BLaER1 treated with 17β-estradiol and CSF1 and Interleukin-3, amounts not matched to agents 10 nM and 100 nM (cell line): ENCODE results near the gene KIRREL2.
A peak's percentile ranks its signal among the peaks of the same experiment; 100 is the strongest.
"Not testable (repeated sequence)": the region's sequence is repeated elsewhere in the genome, so short reads cannot be mapped to it uniquely, and the experiment has no call there.

Experiments used
- H3K27ac ChIP-seq, 11 experiments: shearing (Covaris generic); formaldehyde crosslinking; 2 replicates each; pipeline ENCODE4 v1.8.1; 2022
- H3K27me3 ChIP-seq, 11 experiments: shearing (Covaris generic); formaldehyde crosslinking; 2 replicates each; pipeline ENCODE4 v1.8.1; 2022
- H3K36me3 ChIP-seq, 11 experiments: shearing (Covaris generic); formaldehyde crosslinking; 2 replicates each; pipeline ENCODE4 v1.8.1; 2022
- H3K4me1 ChIP-seq, 10 experiments: shearing (Covaris generic); formaldehyde crosslinking; 2 replicates each; pipeline ENCODE4 v1.8.1; 2022
- H3K4me2 ChIP-seq, 11 experiments: shearing (Covaris generic); formaldehyde crosslinking; 2 replicates each; pipeline ENCODE4 v1.8.1; 2022
- H3K4me3 ChIP-seq, 10 experiments: shearing (Covaris generic); formaldehyde crosslinking; 2 replicates each; pipeline ENCODE4 v1.8.1; 2022
- H3K9ac ChIP-seq, 11 experiments: shearing (Covaris generic); formaldehyde crosslinking; 2 replicates each; pipeline ENCODE4 v1.8.1; 2022
- H3K9me3 ChIP-seq, 11 experiments: shearing (Covaris generic); formaldehyde crosslinking; replicated peaks in 1 of 11; 2 replicates each; pipeline ENCODE4 v1.8.1; 2022
- H4K20me1 ChIP-seq, 11 experiments: shearing (Covaris generic); formaldehyde crosslinking; 2 replicates each; pipeline ENCODE4 v1.8.1; 2022
- Cebpa-rat ChIP-seq, 11 experiments: shearing (Covaris generic); IDR thresholded peaks; 2 replicates each; pipeline ENCODE4 v1.8.1; 2022

The KIRREL2 gene

GRCh38 chr19:35909684-35910035 is 52.9 kb downstream of the KIRREL2 start:
- H3K27me3 ChIP-seq, result no peaks in the 10 kb centered on the region
- no peaks in the 10 kb centered on the region for H4K20me1 ChIP-seq
- no peaks in the 10 kb centered on the region for H3K9me3 ChIP-seq
- peak overlapping the region; percentile 85 to 99 (median 97) for H3K27ac ChIP-seq
- TF ChIP-seq Cebpa-rat (IDR thresholded peaks at IDR 0.05), result no peak
- peak overlapping the region in 7 of 10 experiments; percentile 29 to 58 (median 43); a peak in 11 of 20 replicates for H3K4me3 ChIP-seq
- peak overlapping the region; percentile 72 to 90 (median 86) for H3K9ac ChIP-seq
- peaks cover 65 to 99% (median 91%) of the 10 kb centered on the region in 10 experiments for H3K4me1 ChIP-seq
- H3K4me2 ChIP-seq, result peak overlapping the region; percentile 87 to 100 (median 97)
- peaks cover 0 to 29% (median 0%) of the 10 kb centered on the region in 11 experiments; a peak in 5 of 22 replicates for H3K36me3 ChIP-seq

GRCh38 chr19:35910355-35910754 is 53.6 kb downstream of the KIRREL2 start:
- Histone ChIP-seq H3K36me3 (peaks cover 0 to 24% (median 0%) of the 10 kb centered on the region in 11 experiments; a peak in 5 of 22 replicates), H3K9ac (peak overlapping the region; percentile 72 to 90 (median 86); a peak in 18 of 22 replicates), H3K4me1 (peaks cover 58 to 99% (median 88%) of the 10 kb centered on the region in 10 experiments), H3K4me2 (peak overlapping the region; percentile 87 to 100 (median 97)), H3K27ac (peak overlapping the region; percentile 85 to 99 (median 97); a peak in 21 of 22 replicates)
- H3K27me3 ChIP-seq, H3K9me3 ChIP-seq, H4K20me1 ChIP-seq, H3K4me3 ChIP-seq: not testable (repeated sequence)

GRCh38 chr19:35911173-35911572 is 54.5 kb downstream of the KIRREL2 start:
- Histone ChIP-seq H3K4me1 (peaks cover 56 to 99% (median 84%) of the 10 kb centered on the region in 10 experiments), H3K4me3 (no peak overlapping the region), H3K9me3 (no peaks in the 10 kb centered on the region), H3K9ac (peak overlapping the region in 5 of 11 experiments; percentile 9 to 64 (median 28); a peak in 4 of 22 replicates), H4K20me1 (no peaks in the 10 kb centered on the region), H3K36me3 (peaks cover 0 to 16% (median 0%) of the 10 kb centered on the region in 11 experiments; a peak in 5 of 22 replicates), H3K4me2 (peak overlapping the region; percentile 10 to 100 (median 97); a peak in 18 of 22 replicates), H3K27me3 (no peaks in the 10 kb centered on the region), H3K27ac (peak overlapping the region; percentile 10 to 99 (median 97); a peak in 20 of 22 replicates)
- TF ChIP-seq Cebpa-rat (IDR thresholded peaks at IDR 0.05), result no peak

GRCh38 chr19:35911790-35912189 is 55.1 kb downstream of the KIRREL2 start:
- Histone ChIP-seq H3K4me1 (peaks cover 52 to 99% (median 80%) of the 10 kb centered on the region in 10 experiments), H3K9me3 (no peaks in the 10 kb centered on the region), H4K20me1 (no peaks in the 10 kb centered on the region), H3K27ac (peak overlapping the region in 10 of 11 experiments; percentile 1 to 99 (median 98); a peak in 17 of 22 replicates), H3K9ac (peak overlapping the region in 5 of 11 experiments; percentile 9 to 64 (median 28); a peak in 6 of 22 replicates), H3K4me3 (no peak overlapping the region), H3K36me3 (peaks cover 0 to 10% (median 0%) of the 10 kb centered on the region in 11 experiments; a peak in 4 of 22 replicates), H3K27me3 (no peaks in the 10 kb centered on the region), H3K4me2 (peak overlapping the region; percentile 4 to 100 (median 97); a peak in 19 of 22 replicates)
- no peak for TF ChIP-seq Cebpa-rat (IDR thresholded peaks at IDR 0.05)

GRCh38 chr19:35913589-35913988 is 56.9 kb downstream of the KIRREL2 start:
- no peaks in the 10 kb centered on the region for H3K9me3 ChIP-seq
- H3K4me3 ChIP-seq, result peak overlapping the region in 1 of 10 experiments; percentile 2; a peak in 1 of 20 replicates
- H3K9ac ChIP-seq, result peak overlapping the region in 4 of 11 experiments; percentile 34 to 73 (median 66); a peak in 7 of 22 replicates
- peak overlapping the region in 5 of 11 experiments; percentile 19 to 99 (median 97); a peak in 8 of 22 replicates for H3K27ac ChIP-seq
- no peak for TF ChIP-seq Cebpa-rat (IDR thresholded peaks at IDR 0.05)
- H4K20me1 ChIP-seq, result no peaks in the 10 kb centered on the region
- H3K4me2 ChIP-seq, result peak overlapping the region in 8 of 11 experiments; percentile 1 to 100 (median 74); a peak in 14 of 22 replicates
- H3K36me3 ChIP-seq, result no peaks in the 10 kb centered on the region
- H3K27me3 ChIP-seq, result no peaks in the 10 kb centered on the region
- H3K4me1 ChIP-seq, result peaks cover 34 to 90% (median 62%) of the 10 kb centered on the region in 10 experiments

- Histone ChIP-seq H4K20me1 (no peaks in the 10 kb centered on the region), H3K4me2 (peak overlapping the region in 5 of 11 experiments; percentile 60 to 100 (median 96); a peak in 9 of 22 replicates), H3K9ac (no peak overlapping the region), H3K36me3 (no peaks in the 10 kb centered on the region), H3K4me3 (no peak overlapping the region), H3K27me3 (no peaks in the 10 kb centered on the region), H3K4me1 (peaks cover 15 to 74% (median 44%) of the 10 kb centered on the region in 10 experiments), H3K9me3 (no peaks in the 10 kb centered on the region), H3K27ac (peak overlapping the region in 3 of 11 experiments; percentile 20 to 98 (median 81); a peak in 6 of 22 replicates)
- TF ChIP-seq Cebpa-rat (IDR thresholded peaks at IDR 0.05), result no peak
Measured at GRCh38 chr19:35915443-35915842, 58.7 kb downstream of the KIRREL2 start.
